Skeletal muscle satellite cell (primary cell): ENCODE measurements around the gene RFC3.
A peak's percentile ranks its signal among the peaks of the same experiment; 100 is the strongest.
"Not testable (repeated sequence)": the region's sequence is repeated elsewhere in the genome, so short reads cannot be mapped to it uniquely, and the experiment has no call there.

Source experiments
- H3K27me3 ChIP-seq: 2 replicates; pipeline ENCODE4 v1.7.0; 2013; ENCODE audit warnings: low read length; ENCODE audit not compliant: control insufficient read depth, insufficient read depth
- H3K36me3 ChIP-seq: 2 replicates; pipeline ENCODE4 v1.7.0; 2013; ENCODE audit warnings: mild to moderate bottlenecking, control low read depth, low read length; ENCODE audit not compliant: insufficient read depth
- H3K4me1 ChIP-seq: 2 replicates; pipeline ENCODE4 v1.7.0; 2013; ENCODE audit warnings: low read length; ENCODE audit not compliant: control insufficient read depth, insufficient read depth
- H3K4me2 ChIP-seq: 2 replicates; pipeline ENCODE4 v1.7.0; 2013; ENCODE audit warnings: mild to moderate bottlenecking, low read length
- H3K4me3 ChIP-seq: 2 replicates; pipeline ENCODE4 v1.7.0; 2013; ENCODE audit warnings: low read length
- H3K9ac ChIP-seq: 2 replicates; pipeline ENCODE4 v1.7.0; 2013; ENCODE audit warnings: mild to moderate bottlenecking, low read depth, low read length, moderate library complexity
- H3K9me3 ChIP-seq: replicated peaks from 2 replicates; pipeline ENCODE4 v1.7.0; 2013; ENCODE audit warnings: mild to moderate bottlenecking, control low read depth, low read length

Gene RFC3

GRCh38 chr13:33789066-33789606 is 28.8 kb upstream of the RFC3 start:
- Histone ChIP-seq H3K4me2 (no peak overlapping the region), H3K9ac (no peak overlapping the region), H3K4me3 (no peak overlapping the region), H3K4me1 (no peaks in the 10 kb centered on the region), H3K36me3 (no peaks in the 10 kb centered on the region), H3K27me3 (no peaks in the 10 kb centered on the region), H3K9me3 (no peaks in the 10 kb centered on the region)

- Histone ChIP-seq H3K4me2 (no peak overlapping the region), H3K4me1 (peaks cover 3% of the 10 kb centered on the region), H3K4me3 (no peak overlapping the region), H3K27me3 (no peaks in the 10 kb centered on the region), H3K9ac (no peak overlapping the region), H3K9me3 (no peaks in the 10 kb centered on the region), H3K36me3 (no peaks in the 10 kb centered on the region)
These were observed 28.2 kb upstream of the RFC3 start for GRCh38 chr13:33789739-33790138.

- Histone ChIP-seq H3K4me1 (peaks cover 12% of the 10 kb centered on the region), H3K4me3 (no peak overlapping the region), H3K27me3 (no peaks in the 10 kb centered on the region), H3K9me3 (no peaks in the 10 kb centered on the region), H3K36me3 (no peaks in the 10 kb centered on the region), H3K4me2 (no peak overlapping the region), H3K9ac (no peak overlapping the region)
These were observed 24.2 kb upstream of the RFC3 start for GRCh38 chr13:33793726-33794125.

DNA sequence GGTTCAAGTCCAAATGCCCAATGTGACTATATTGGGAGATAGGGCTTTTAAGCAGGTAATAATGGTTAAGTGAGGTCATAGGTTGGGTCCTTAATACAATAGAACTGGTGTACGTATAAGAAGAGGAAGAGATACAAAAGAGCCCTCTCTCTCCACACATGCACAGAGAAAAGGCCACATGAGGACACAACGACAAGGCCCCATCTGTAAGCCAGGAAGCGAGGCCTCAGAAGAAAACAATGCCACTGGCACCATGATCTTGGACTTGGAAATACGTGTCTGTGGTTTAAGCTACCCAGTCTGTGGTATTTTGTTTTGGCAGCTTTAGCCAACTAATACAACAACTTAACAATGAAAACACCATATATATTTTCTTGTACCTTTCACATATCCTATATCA is 23.4 kb upstream of the RFC3 start:
- Histone ChIP-seq H3K9me3 (no peaks in the 10 kb centered on the region), H3K4me2 (no peak overlapping the region), H3K27me3 (no peaks in the 10 kb centered on the region), H3K4me1 (peaks cover 12% of the 10 kb centered on the region), H3K36me3 (no peaks in the 10 kb centered on the region), H3K9ac (no peak overlapping the region), H3K4me3 (no peak overlapping the region)

DNA sequence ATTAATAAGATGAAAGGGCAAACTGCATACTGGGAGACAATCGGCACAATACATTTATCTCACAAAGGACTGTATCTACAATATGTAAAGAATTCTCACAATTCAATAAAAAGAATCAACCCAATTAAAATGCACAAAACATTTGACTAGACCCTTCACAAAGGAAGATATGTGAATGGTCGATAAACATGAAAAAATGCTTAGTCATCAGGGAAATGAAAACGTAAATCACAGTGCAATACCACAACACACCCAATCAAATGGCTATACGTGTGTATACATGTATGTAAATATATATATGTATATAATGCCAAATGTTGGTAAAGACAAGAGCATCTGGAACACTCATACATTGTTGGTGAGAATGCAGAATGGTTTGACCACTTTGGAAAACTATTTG is 21.9 kb upstream of the RFC3 start:
- peaks cover 3% of the 10 kb centered on the region for H3K27me3 ChIP-seq
- no peak overlapping the region for H3K9ac ChIP-seq
- H3K9me3 ChIP-seq = no peaks in the 10 kb centered on the region
- H3K36me3 ChIP-seq = no peaks in the 10 kb centered on the region
- peaks cover 16% of the 10 kb centered on the region for H3K4me1 ChIP-seq
- no peak overlapping the region for H3K4me2 ChIP-seq
- H3K4me3 ChIP-seq = no peak overlapping the region

- H3K4me1 ChIP-seq = peaks cover 16% of the 10 kb centered on the region
- H3K4me3 ChIP-seq = peak overlapping the region; percentile 59
- no peaks in the 10 kb centered on the region for H3K9me3 ChIP-seq
- H3K9ac ChIP-seq = no peak overlapping the region
- no peaks in the 10 kb centered on the region for H3K36me3 ChIP-seq
- peaks cover 3% of the 10 kb centered on the region for H3K27me3 ChIP-seq
- H3K4me2 ChIP-seq = peak overlapping the region; percentile 77
These were observed 20.3 kb upstream of the RFC3 start for GRCh38 chr13:33797622-33798021.

- peak overlapping the region; percentile 59 for H3K4me3 ChIP-seq
- peaks cover 16% of the 10 kb centered on the region for H3K4me1 ChIP-seq
- peak overlapping the region; percentile 77 for H3K4me2 ChIP-seq
- H3K9ac ChIP-seq = no peak overlapping the region
- peaks cover 5% of the 10 kb centered on the region for H3K27me3 ChIP-seq
- H3K36me3 ChIP-seq = no peaks in the 10 kb centered on the region
- no peaks in the 10 kb centered on the region for H3K9me3 ChIP-seq
These were observed 19.9 kb upstream of the RFC3 start for GRCh38 chr13:33798023-33798422.

- H3K4me3 ChIP-seq = no peak overlapping the region
- peaks cover 14% of the 10 kb centered on the region for H3K4me1 ChIP-seq
- H3K36me3 ChIP-seq = no peaks in the 10 kb centered on the region
These were observed 17.9 kb upstream of the RFC3 start for GRCh38 chr13:33799950-33800592.

GRCh38 chr13:33800646-33801186 is 17.2 kb upstream of the RFC3 start:
- H3K27me3 ChIP-seq = peaks cover 10% of the 10 kb centered on the region
- no peak overlapping the region for H3K9ac ChIP-seq
- H3K4me2 ChIP-seq = peak overlapping the region; percentile 17
- H3K9me3 ChIP-seq = no peaks in the 10 kb centered on the region
- H3K36me3 ChIP-seq = no peaks in the 10 kb centered on the region
- no peak overlapping the region for H3K4me3 ChIP-seq
- peaks cover 14% of the 10 kb centered on the region for H3K4me1 ChIP-seq

More at GRCh38 chr13:33799950-33800592, 17.9 kb upstream of the RFC3 start:
- peaks cover 10% of the 10 kb centered on the region for H3K27me3 ChIP-seq
- no peaks in the 10 kb centered on the region for H3K9me3 ChIP-seq
- H3K9ac ChIP-seq = no peak overlapping the region
- H3K4me2 ChIP-seq = peak overlapping the region; percentile 17

DNA sequence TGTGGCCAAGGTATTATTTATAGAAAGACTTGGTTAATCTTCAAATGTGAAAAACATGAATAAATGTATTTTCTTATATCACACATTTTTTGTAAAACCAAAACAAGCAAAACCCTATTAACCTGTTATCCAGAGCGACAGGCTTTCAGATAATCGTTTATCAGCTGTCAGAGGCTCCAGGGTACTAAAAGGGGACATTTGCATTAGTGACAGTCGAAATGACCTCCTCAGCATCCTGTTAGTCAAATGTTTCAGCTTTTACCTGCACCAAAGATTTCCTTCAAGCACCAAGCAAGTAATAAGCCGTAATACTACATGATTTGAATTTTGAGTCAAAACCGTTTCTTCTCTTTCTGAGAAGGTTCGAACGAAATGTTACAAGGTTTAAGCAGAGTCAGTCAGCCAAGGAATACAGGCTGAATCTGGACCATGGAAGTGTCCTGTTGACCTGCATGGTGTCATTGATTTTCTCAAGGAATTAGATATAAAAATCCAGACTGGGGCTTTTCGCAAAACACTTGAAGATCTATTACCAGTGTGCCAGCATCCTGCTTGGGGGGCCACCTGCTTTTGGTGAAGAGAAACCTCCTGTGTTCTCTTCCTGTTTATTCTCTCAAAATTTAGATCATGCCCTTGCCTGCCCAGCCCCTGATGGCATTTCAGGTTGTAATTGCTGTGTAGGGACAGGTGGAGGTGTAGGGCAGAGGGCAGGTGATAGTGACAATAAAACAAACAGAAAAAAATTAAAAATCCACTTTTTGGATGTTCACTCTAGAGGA is 11.3 kb upstream of the RFC3 start:
- Histone ChIP-seq H3K9ac (no peak overlapping the region), H3K4me1 (no peaks in the 10 kb centered on the region), H3K36me3 (no peaks in the 10 kb centered on the region), H3K27me3 (peaks cover 34% of the 10 kb centered on the region), H3K4me2 (no peak overlapping the region), H3K4me3 (no peak overlapping the region), H3K9me3 (no peaks in the 10 kb centered on the region)

DNA sequence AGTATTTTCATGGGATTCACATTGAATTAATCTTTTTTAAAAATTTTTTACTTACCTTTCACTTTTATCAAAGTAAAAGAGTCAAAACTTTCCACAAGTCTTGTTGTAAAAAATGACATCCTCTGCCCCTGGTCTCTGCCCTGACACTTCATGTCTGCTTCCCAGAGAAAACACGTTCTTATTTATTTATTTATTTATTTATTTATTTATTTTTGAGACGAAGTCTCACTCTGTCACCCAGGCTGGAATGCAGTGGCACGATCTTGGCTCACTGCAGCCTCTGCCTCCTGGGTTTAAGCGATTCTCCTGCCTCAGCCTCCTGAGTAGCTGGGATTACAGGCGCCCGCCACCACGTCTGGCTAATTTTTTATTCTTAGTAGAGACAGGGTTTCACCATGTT is 5.1 kb upstream of the RFC3 start:
- not testable (repeated sequence) for H3K4me1 ChIP-seq, H3K9me3 ChIP-seq, H3K4me2 ChIP-seq, H3K36me3 ChIP-seq, H3K4me3 ChIP-seq, H3K9ac ChIP-seq
- H3K27me3 ChIP-seq = peaks cover 22% of the 10 kb centered on the region
